ENCODE data around the gene ZBTB16. TPM values are rescaled to one million over a fixed set of nuclear protein-coding genes. Genes with fewer than 3 reads are reported as not detected.

Gene ZBTB16
- total and polyA plus RNA-seq, 2 experiments from 2014 or later = 0.29 to 1.4 TPM

GRCh38 chr11:114131461-114131864 is 72.0 kb downstream of the ZBTB16 start:
- Histone ChIP-seq H3K79me2 (replicated peaks; ENCODE audit: insufficient read depth) (no peaks in the 10 kb centered on the region), H3K4me1 (ENCODE audit: insufficient read depth) (no peaks in the 10 kb centered on the region; the same call in 1 of the 2 replicates), H3K9me2 (ENCODE audit: insufficient read depth) (peaks cover 6% of the 10 kb centered on the region), H3F3A (replicated peaks; ENCODE audit: low read depth) (no peaks in the 10 kb centered on the region), H3K4me2 (no peak overlapping the region), H3K27ac (ENCODE audit: low read depth) (no peak overlapping the region), H3K4me3 (no peak overlapping the region), H3K27me3 (ENCODE audit: insufficient read depth) (no peaks in the 10 kb centered on the region), H4K20me1 (replicated peaks; ENCODE audit: insufficient read depth) (no peaks in the 10 kb centered on the region; the same call in 1 of the 2 replicates), H2AFZ (no peak overlapping the region), H3K36me3 (ENCODE audit: insufficient read depth) (no peaks in the 10 kb centered on the region)
- H3K4me1 Mint-ChIP-seq = peaks cover 13% of the 10 kb centered on the region
- peaks cover 7% of the 10 kb centered on the region for H3K27me3 Mint-ChIP-seq (ENCODE audit: insufficient read depth, low read depth, poor library complexity)
- ATAC-seq (no peak), DNase-seq (ENCODE audit: low spot score) (no peak)
- no peaks in the 10 kb centered on the region for H3K36me3 Mint-ChIP-seq (ENCODE audit: low read depth)
- no peak overlapping the region for H3K4me3 Mint-ChIP-seq
- TF ChIP-seq ETS1 (IDR thresholded peaks at IDR 0.05) (no peak), REST (IDR thresholded peaks at IDR 0.05; ENCODE audit: unreplicated experiment) (no peak), EZH2 (IDR thresholded peaks at IDR 0.05; ENCODE audit: low read depth, unreplicated experiment) (no peak), ZNF462 (CRISPR knock-in tag; IDR thresholded peaks at IDR 0.05) (no peak), ZNF331 (CRISPR knock-in tag; IDR thresholded peaks at IDR 0.05; ENCODE audit: low read depth) (no peak), NANOG (IDR thresholded peaks at IDR 0.05; ENCODE audit: borderline replicate concordance) (no peak), STAT1 (IDR thresholded peaks at IDR 0.05; ENCODE audit: unreplicated experiment) (no peak), ZNF114 (CRISPR knock-in tag; IDR thresholded peaks at IDR 0.05) (no peak), CREB1 (CRISPR knock-in tag; IDR thresholded peaks at IDR 0.05; ENCODE audit: low read depth) (no peak), POLR2AphosphoS5 (IDR thresholded peaks at IDR 0.05; ENCODE audit: low read depth) (no peak), JUNB (IDR thresholded peaks at IDR 0.05; ENCODE audit: unreplicated experiment) (no peak), EZH2phosphoT487 (IDR thresholded peaks at IDR 0.05; ENCODE audit: unreplicated experiment) (no peak), CTCF (conservative IDR thresholded peaks at IDR 0.05; ENCODE audit: low read depth in 2 of 2) (no peak)
- H3K27ac Mint-ChIP-seq = no peak overlapping the region
- no peaks in the 10 kb centered on the region for H3K9me3 Mint-ChIP-seq

Data from GM23338 (cell line).